NCI-H1105 (cell line): ENCODE measurements around the gene LETM1.

ENCODE experiments used
- DNase-seq: peaks from one replicate; lab custom pipeline; 2025; lab: John Stamatoyannopoulos, UW

The LETM1 gene

GRCh38 chr4:1806596-1807331 is 49.2 kb downstream of the LETM1 start:
- DNase-seq = no peak

- DNase-seq = no peak
Observed at GRCh38 chr4:1806223-1806564, 49.8 kb downstream of the LETM1 start.

GRCh38 chr4:1805493-1806222 is 50.3 kb downstream of the LETM1 start:
- no peak for DNase-seq

GRCh38 chr4:1804638-1805492 is 51.1 kb downstream of the LETM1 start:
- DNase-seq = no peak

GRCh38 chr4:1803523-1804423 is 52.2 kb downstream of the LETM1 start:
- DNase-seq = no peak

- DNase-seq = no peak
Observed at GRCh38 chr4:1802720-1803522, 53.0 kb downstream of the LETM1 start.

GRCh38 chr4:1802151-1802715 is 53.7 kb downstream of the LETM1 start:
- DNase-seq = no peak

GRCh38 chr4:1801286-1801958 is 54.5 kb downstream of the LETM1 start:
- no peak for DNase-seq

GRCh38 chr4:1800805-1801204 is 55.2 kb downstream of the LETM1 start:
- DNase-seq = no peak

- no peak for DNase-seq
Observed at GRCh38 chr4:1799387-1800375, 56.3 kb downstream of the LETM1 start.

GRCh38 chr4:1798580-1799386 is 57.2 kb downstream of the LETM1 start:
- no peak for DNase-seq

- no peak for DNase-seq
Observed at GRCh38 chr4:1797861-1798579, 57.9 kb downstream of the LETM1 start.

GRCh38 chr4:1797298-1797860 is 58.6 kb downstream of the LETM1 start:
- no peak for DNase-seq

GRCh38 chr4:1796486-1797204 is 59.3 kb downstream of the LETM1 start:
- no peak for DNase-seq

- DNase-seq = no peak
Observed at GRCh38 chr4:1795299-1796195, 60.4 kb downstream of the LETM1 start.
